ENCODE measurements around the gene FYCO1.

DNA sequence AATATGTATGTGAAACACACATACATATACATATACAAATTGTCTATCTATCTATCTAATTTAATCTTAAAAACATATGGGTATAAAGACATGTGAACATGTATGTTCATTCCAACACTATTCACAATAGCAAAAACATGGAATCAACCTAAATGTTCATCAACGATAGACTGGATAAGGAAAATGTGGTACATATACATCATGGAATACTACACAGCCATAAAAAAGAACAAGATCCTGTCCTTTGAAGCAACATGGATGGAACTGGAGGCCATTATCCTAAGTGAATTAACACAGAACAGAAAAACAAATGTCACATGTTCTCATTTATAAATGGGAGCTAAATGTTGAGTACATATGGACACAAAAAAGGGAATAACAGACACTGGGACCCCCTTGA lies 103.5 kb downstream of the FYCO1 start:
- TF ChIP-seq CTCF (optimal IDR thresholded peaks at IDR 0.05 in 1 of 3, IDR thresholded peaks at IDR 0.05 in 1 of 3, conservative IDR thresholded peaks at IDR 0.05 in 1 of 3; ENCODE audit: extremely low read depth in 1 of 3, insufficient read depth in 2 of 3, low read length in 3 of 3) (no peak), EZH2 (IDR thresholded peaks at IDR 0.05; ENCODE audit: low read length) (no peak)
